Measurements from ENCODE around the gene TAGAP. TPM values are rescaled to one million over a fixed set of nuclear protein-coding genes. Genes with fewer than 3 reads are reported as not detected.

Gene TAGAP
- total and polyA plus RNA-seq, 2 experiments from 2014 or later = 2.9 to 4.4 TPM

DNA sequence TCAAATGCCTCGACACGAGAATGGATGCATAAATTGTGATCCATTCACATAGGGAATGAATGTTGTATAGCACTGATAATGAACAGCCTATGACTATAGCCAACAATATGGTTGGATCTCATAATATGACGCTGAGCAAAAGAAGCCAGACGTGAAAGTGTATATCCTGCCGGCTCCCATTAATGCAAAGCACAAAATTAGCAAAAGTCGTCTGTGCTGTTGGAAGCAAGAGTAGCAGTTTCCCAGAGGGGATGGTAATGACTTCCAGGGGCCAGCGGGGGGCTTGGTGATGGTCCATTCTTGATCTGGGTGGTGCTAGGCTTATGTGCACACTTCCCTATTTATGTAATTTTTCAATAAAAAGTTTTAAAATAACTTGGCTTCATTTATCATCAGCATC lies 1.0 kb upstream of the TAGAP start:
- WGBS (ENCODE audit: low lambda C conversion rate, missing lambda C conversion rate) = 81% methylated on average over 7 of the region's 7 CpGs
- Histone ChIP-seq H3K36me3 (replicated peaks; ENCODE audit: insufficient read depth, low read depth) (no peaks in the 10 kb centered on the region), H3K9me3 (ENCODE audit: low read depth) (no peaks in the 10 kb centered on the region), H4K20me1 (ENCODE audit: insufficient read depth, poor library complexity, severe bottlenecking) (no peaks in the 10 kb centered on the region), H3K79me2 (no peaks in the 10 kb centered on the region), H3K4me3 (no peak overlapping the region), H3K27ac (no peak overlapping the region), H3K27me3 (no peaks in the 10 kb centered on the region), H2AFZ (no peak overlapping the region), H3K4me2 (no peak overlapping the region), H3K4me1 (ENCODE audit: insufficient read depth) (peaks cover 9% of the 10 kb centered on the region), H3K9me2 (replicated peaks; ENCODE audit: insufficient read depth) (no peaks in the 10 kb centered on the region)
- DNase-seq (ENCODE audit: low spot score) = no peak
- no peak for TF ChIP-seq EZH2 (IDR thresholded peaks at IDR 0.05; ENCODE audit: borderline replicate concordance)
- TF ChIP-seq EZH2phosphoT487 (IDR thresholded peaks at IDR 0.05; ENCODE audit: low read depth, severe bottlenecking, unreplicated experiment) = no peak
- TF ChIP-seq, protein P1, sequence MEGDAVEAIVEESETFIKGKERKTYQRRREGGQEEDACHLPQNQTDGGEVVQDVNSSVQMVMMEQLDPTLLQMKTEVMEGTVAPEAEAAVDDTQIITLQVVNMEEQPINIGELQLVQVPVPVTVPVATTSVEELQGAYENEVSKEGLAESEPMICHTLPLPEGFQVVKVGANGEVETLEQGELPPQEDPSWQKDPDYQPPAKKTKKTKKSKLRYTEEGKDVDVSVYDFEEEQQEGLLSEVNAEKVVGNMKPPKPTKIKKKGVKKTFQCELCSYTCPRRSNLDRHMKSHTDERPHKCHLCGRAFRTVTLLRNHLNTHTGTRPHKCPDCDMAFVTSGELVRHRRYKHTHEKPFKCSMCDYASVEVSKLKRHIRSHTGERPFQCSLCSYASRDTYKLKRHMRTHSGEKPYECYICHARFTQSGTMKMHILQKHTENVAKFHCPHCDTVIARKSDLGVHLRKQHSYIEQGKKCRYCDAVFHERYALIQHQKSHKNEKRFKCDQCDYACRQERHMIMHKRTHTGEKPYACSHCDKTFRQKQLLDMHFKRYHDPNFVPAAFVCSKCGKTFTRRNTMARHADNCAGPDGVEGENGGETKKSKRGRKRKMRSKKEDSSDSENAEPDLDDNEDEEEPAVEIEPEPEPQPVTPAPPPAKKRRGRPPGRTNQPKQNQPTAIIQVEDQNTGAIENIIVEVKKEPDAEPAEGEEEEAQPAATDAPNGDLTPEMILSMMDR (IDR thresholded peaks at IDR 0.05; ENCODE audit: poor library complexity) = no peak

DNA sequence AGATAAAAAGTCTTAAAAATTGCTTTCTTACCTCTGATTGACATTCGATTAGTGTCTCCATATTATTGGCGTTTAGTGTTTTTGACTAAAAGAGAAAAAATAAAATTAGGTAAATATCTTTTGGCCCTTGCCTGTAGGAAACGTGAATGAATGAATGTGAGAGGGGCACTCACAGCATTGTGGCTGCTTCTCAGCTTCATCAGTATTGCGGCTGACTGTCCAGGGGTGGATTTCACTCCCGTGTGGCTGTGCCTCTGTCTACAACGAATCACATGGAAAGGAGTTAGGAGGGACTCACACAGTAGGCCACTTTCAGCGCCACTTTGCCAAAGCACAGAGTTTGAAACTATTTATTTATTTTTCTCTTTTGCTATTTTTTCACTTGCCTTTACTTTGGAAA lies 844 bp downstream of the TAGAP start:
- no peak for DNase-seq (ENCODE audit: low spot score)
- Histone ChIP-seq H3K36me3 (replicated peaks; ENCODE audit: insufficient read depth, low read depth) (no peaks in the 10 kb centered on the region), H3K9me3 (ENCODE audit: low read depth) (no peaks in the 10 kb centered on the region), H4K20me1 (ENCODE audit: insufficient read depth, poor library complexity, severe bottlenecking) (no peaks in the 10 kb centered on the region), H3K4me1 (ENCODE audit: insufficient read depth) (peaks cover 13% of the 10 kb centered on the region), H3K4me2 (peak overlapping the region; percentile 47), H3K79me2 (no peaks in the 10 kb centered on the region), H3K9me2 (replicated peaks; ENCODE audit: insufficient read depth) (no peaks in the 10 kb centered on the region), H3K27ac (no peak overlapping the region), H3K27me3 (no peaks in the 10 kb centered on the region), H3K4me3 (no peak overlapping the region), H2AFZ (no peak overlapping the region)
- TF ChIP-seq EZH2phosphoT487 (IDR thresholded peaks at IDR 0.05; ENCODE audit: low read depth, severe bottlenecking, unreplicated experiment) = no peak
- no peak for TF ChIP-seq EZH2 (IDR thresholded peaks at IDR 0.05; ENCODE audit: borderline replicate concordance)
- TF ChIP-seq, protein P1 (IDR thresholded peaks at IDR 0.05; ENCODE audit: poor library complexity) = no peak
- 74% methylated on average over 7 of the region's 7 CpGs for WGBS (ENCODE audit: low lambda C conversion rate, missing lambda C conversion rate)

DNA sequence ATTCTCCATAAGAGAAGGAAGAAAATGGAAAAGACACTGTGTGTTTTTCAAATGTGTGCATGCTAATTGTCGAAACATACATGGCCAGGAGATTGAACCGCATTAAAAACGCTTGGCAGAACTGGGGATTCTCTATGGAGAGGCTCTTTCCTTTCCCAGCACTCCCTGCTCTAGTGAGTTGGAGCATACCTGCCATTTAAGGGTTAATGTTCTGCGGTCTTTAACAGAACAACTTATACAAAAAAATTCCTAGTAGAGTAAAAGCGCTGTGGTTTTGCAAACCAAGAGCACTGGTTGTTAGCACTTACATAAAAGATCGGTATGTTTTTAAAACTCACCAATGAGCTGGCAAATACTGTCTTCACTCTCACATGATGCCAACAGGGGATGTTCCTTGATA lies 1.5 kb downstream of the TAGAP start:
- Histone ChIP-seq H3K36me3 (replicated peaks; ENCODE audit: insufficient read depth, low read depth) (no peaks in the 10 kb centered on the region), H3K4me1 (ENCODE audit: insufficient read depth) (peaks cover 13% of the 10 kb centered on the region), H3K4me2 (peak overlapping the region; percentile 47), H3K27ac (no peak overlapping the region), H4K20me1 (ENCODE audit: insufficient read depth, poor library complexity, severe bottlenecking) (no peaks in the 10 kb centered on the region), H3K9me2 (replicated peaks; ENCODE audit: insufficient read depth) (no peaks in the 10 kb centered on the region), H3K27me3 (no peaks in the 10 kb centered on the region), H3K79me2 (no peaks in the 10 kb centered on the region), H3K4me3 (no peak overlapping the region), H2AFZ (no peak overlapping the region), H3K9me3 (ENCODE audit: low read depth) (no peaks in the 10 kb centered on the region)
- DNase-seq (ENCODE audit: low spot score) = no peak
- WGBS (ENCODE audit: low lambda C conversion rate, missing lambda C conversion rate) = 62% methylated on average over 6 of the region's 6 CpGs
- TF ChIP-seq EZH2 (IDR thresholded peaks at IDR 0.05; ENCODE audit: borderline replicate concordance) = no peak
- TF ChIP-seq, protein P1 (IDR thresholded peaks at IDR 0.05; ENCODE audit: poor library complexity) = no peak
- TF ChIP-seq EZH2phosphoT487 (IDR thresholded peaks at IDR 0.05; ENCODE audit: low read depth, severe bottlenecking, unreplicated experiment) = no peak

DNA sequence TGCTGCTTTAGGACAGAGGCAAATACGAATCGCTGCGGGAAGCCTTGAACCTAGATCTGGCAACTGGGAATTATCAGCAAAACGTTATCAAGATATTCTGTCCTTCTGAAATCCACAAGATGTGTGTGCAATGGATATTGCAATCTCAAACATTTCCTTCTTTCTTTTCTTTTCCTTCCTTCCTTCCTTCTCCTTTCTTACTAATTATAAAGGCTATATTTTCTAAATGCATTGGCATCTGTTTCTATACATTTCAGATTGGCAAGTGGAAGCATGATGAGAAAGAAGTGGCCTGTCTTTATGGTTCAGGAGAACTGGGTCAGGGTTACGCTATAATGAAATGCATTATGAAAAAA lies 2.0 kb downstream of the TAGAP start:
- no peak for DNase-seq (ENCODE audit: low spot score)
- Histone ChIP-seq H2AFZ (no peak overlapping the region), H3K4me3 (no peak overlapping the region), H3K27ac (no peak overlapping the region), H3K79me2 (no peaks in the 10 kb centered on the region), H4K20me1 (ENCODE audit: insufficient read depth, poor library complexity, severe bottlenecking) (no peaks in the 10 kb centered on the region), H3K4me1 (ENCODE audit: insufficient read depth) (peaks cover 13% of the 10 kb centered on the region), H3K36me3 (replicated peaks; ENCODE audit: insufficient read depth, low read depth) (no peaks in the 10 kb centered on the region), H3K27me3 (no peaks in the 10 kb centered on the region), H3K9me3 (ENCODE audit: low read depth) (no peaks in the 10 kb centered on the region), H3K9me2 (replicated peaks; ENCODE audit: insufficient read depth) (no peaks in the 10 kb centered on the region), H3K4me2 (peak overlapping the region; percentile 47)
- TF ChIP-seq, protein P1 (IDR thresholded peaks at IDR 0.05; ENCODE audit: poor library complexity) = no peak
- TF ChIP-seq EZH2 (IDR thresholded peaks at IDR 0.05; ENCODE audit: borderline replicate concordance) (no peak), EZH2phosphoT487 (IDR thresholded peaks at IDR 0.05; ENCODE audit: low read depth, severe bottlenecking, unreplicated experiment) (no peak)
- 23% methylated on average over 5 of the region's 5 CpGs for WGBS (ENCODE audit: low lambda C conversion rate, missing lambda C conversion rate)
